ENCODE data around the gene PGAP1. TPM values are rescaled to one million over a fixed set of nuclear protein-coding genes. Genes with fewer than 3 reads are reported as not detected.

PGAP1 gene
- total and polyA plus RNA-seq, 2 of the 8 experiments (the other 6 are each of a cell fraction or from before 2014, with no cell fraction given), result 8.3 to 24.1 TPM

GRCh38 chr2:196902828-196903227 is 23.7 kb downstream of the PGAP1 start:
- Histone ChIP-seq H3K4me1 (replicated peaks in 1 of 4; ENCODE audit: control insufficient read depth in 3 of 4, insufficient read depth in 4 of 4, low read length in 3 of 4) (no peaks in the 10 kb centered on the region), H3K79me1 (ENCODE audit: low read depth, low read length) (no peaks in the 10 kb centered on the region), H4K91ac (replicated peaks; ENCODE audit: insufficient read length, low read length) (no peak overlapping the region), H3K56ac (replicated peaks; ENCODE audit: insufficient read length, low read depth, low read length) (no peak overlapping the region), H3K23me2 (ENCODE audit: low read depth, low read length) (no peaks in the 10 kb centered on the region), H3K27me3 (replicated peaks in 1 of 4; ENCODE audit: control insufficient read depth in 3 of 4, extremely low read depth in 1 of 4, insufficient read depth in 3 of 4, low read length in 3 of 4) (no peaks in the 10 kb centered on the region), H2AK5ac (ENCODE audit: low read depth, low read length) (no peak overlapping the region), H3K9me3 (ENCODE audit: insufficient read depth in 2 of 2, low read depth in 1 of 2, low read length in 1 of 2) (no peaks in the 10 kb centered on the region), H3K23ac (ENCODE audit: insufficient read length) (no peak overlapping the region), H2BK5ac (ENCODE audit: low read depth, low read length) (no peak overlapping the region), H2BK20ac (ENCODE audit: low read length) (no peak overlapping the region), H2BK15ac (ENCODE audit: low read length) (no peak overlapping the region), H2BK120ac (replicated peaks; ENCODE audit: low read depth, low read length) (no peak overlapping the region), H3K4me2 (ENCODE audit: insufficient read depth in 1 of 2, low read depth in 2 of 2, low read length in 2 of 2) (no peak overlapping the region), H4K8ac (ENCODE audit: extremely low read depth, insufficient read depth, low read length) (no peak overlapping the region), H4K20me1 (replicated peaks in 1 of 2; ENCODE audit: control insufficient read depth in 1 of 2, insufficient read depth in 2 of 2, low read length in 2 of 2) (no peaks in the 10 kb centered on the region), H2BK12ac (ENCODE audit: low read depth, low read length) (no peak overlapping the region), H3K4me3 (ENCODE audit: extremely low read depth in 1 of 4, insufficient read depth in 2 of 4, low read depth in 3 of 4, low read length in 4 of 4) (no peak overlapping the region), H3K18ac (ENCODE audit: extremely low read depth, low read length) (no peak overlapping the region), H3K4ac (replicated peaks; ENCODE audit: insufficient read length, low read depth, low read length) (no peak overlapping the region), H3K36me3 (ENCODE audit: control insufficient read depth in 2 of 4, insufficient read depth in 4 of 4, low read length in 3 of 4) (peaks cover 0 to 20% (median 9%) of the 10 kb centered on the region in 4 experiments; a peak in 4 of 8 replicates), H2AFZ (ENCODE audit: low read length) (no peak overlapping the region), H3K79me2 (ENCODE audit: control insufficient read depth in 1 of 2, insufficient read depth in 2 of 2, low read length in 2 of 2) (peaks cover 0 to 7% of the 10 kb centered on the region in 2 experiments; a peak in 1 of 4 replicates), H3K27ac (ENCODE audit: low read depth, low read length) (no peak overlapping the region), H3K14ac (ENCODE audit: insufficient read length) (no peak overlapping the region), H3K9ac (replicated peaks in 1 of 4; ENCODE audit: extremely low read depth in 1 of 4, low read depth in 3 of 4, low read length in 3 of 4) (no peak overlapping the region), H4K5ac (ENCODE audit: insufficient read length, low read depth, low read length) (no peak overlapping the region)
- ChIA-PET POLR2A (ENCODE audit: partially characterized antibody) (interaction anchor here (1.8 kb wide), 1 partner anchor 23 kb away, joined by 3 read pairs; no protein-coding TSS in a partner anchor), CTCF (ENCODE audit: partially characterized antibody) (interaction anchor here (1.0 to 3.5 kb wide), 2 partner anchors 101 to 108 kb away, joined by 3 to 11 read pairs; no protein-coding TSS in a partner anchor)
- no peak for DNase-seq (ENCODE audit: low read depth in 1 of 2, low spot score in 2 of 2)
- TF ChIP-seq SP2 (IDR thresholded peaks at IDR 0.05; ENCODE audit: low read length), result no peak
- no peak for TF ChIP-seq SP4 (IDR thresholded peaks at IDR 0.05; ENCODE audit: low read length)
- no peak for TF ChIP-seq PHF8 (conservative IDR thresholded peaks at IDR 0.05; ENCODE audit: low read depth, low read length)
- no peak for TF ChIP-seq KDM5A (IDR thresholded peaks at IDR 0.05; ENCODE audit: low read length)
- no peak for TF ChIP-seq SIRT6 (IDR thresholded peaks at IDR 0.05; ENCODE audit: low read length)
- no peak for TF ChIP-seq SUZ12 (IDR thresholded peaks at IDR 0.05; ENCODE audit: low read length)
- no peak for TF ChIP-seq RNF2 (IDR thresholded peaks at IDR 0.05; ENCODE audit: borderline replicate concordance, low read depth, low read length, missing control alignments, poor library complexity, severe bottlenecking)
- TF ChIP-seq CTCF (IDR thresholded peaks at IDR 0.05; ENCODE audit: control extremely low read depth in 1 of 3, insufficient read depth in 1 of 3, low read depth in 1 of 3, low read length in 3 of 3), result no peak
- no peak for FAIRE-seq
- WGBS, 2 experiments (ENCODE audit: extremely low coverage in 1 of 2, insufficient coverage in 1 of 2, insufficient read length in 1 of 2, insufficient replicate concordance in 2 of 2, low coverage in 1 of 2, low lambda C conversion rate in 2 of 2, missing lambda C conversion rate in 1 of 2), result 96% methylated on average over 3 of the region's 3 CpGs; no CpG with 5 or more reads in 1 of the 2 experiments

Measured in H1 (cell line).